Heart left ventricle (tissue), 16 donors: ENCODE results near the gene NXF1. TPM values are rescaled to one million over a fixed set of nuclear protein-coding genes. Genes with fewer than 3 reads are reported as not detected.

Source experiments
- ATAC-seq, 4 donors: fragments of 200-7000 bp; cut with Tn5 transposase; one replicate each; pipeline ENCODE4 v1.9.1; 2020 to 2022; ENCODE audit warnings: moderate library complexity in 4 of 4, mild to moderate bottlenecking in 3 of 4, moderate number of reproducible peaks in 1 of 4
- DNase-seq, 5 donors: peaks; one replicate each; pipeline ENCODE4 v3.0.0-alpha.2; 2020
- H3K27ac ChIP-seq, 12 donors: fragments of 200-600 bp; sonication (generic) in 4 of 12; one replicate each; pipeline versions ENCODE4 v1.5.0 to v1.8.0; 2016 to 2022; ENCODE audit warnings: mild to moderate bottlenecking in 2 of 12
- H3K27me3 ChIP-seq, 9 donors: fragments of 200-600 bp; sonication (generic) in 2 of 9; one replicate each; pipeline versions ENCODE4 v1.5.1 to v1.8.0; 2016 to 2022; ENCODE audit warnings: mild to moderate bottlenecking in 3 of 9
- H3K36me3 ChIP-seq, 9 donors: fragments of 200-600 bp; sonication (generic) in 2 of 9; one replicate each; pipeline versions ENCODE4 v1.5.0 to v1.8.0; 2018 to 2022; ENCODE audit warnings: mild to moderate bottlenecking in 2 of 9
- H3K4me1 ChIP-seq, 12 donors: fragments of 200-600 bp; sonication (generic) in 4 of 12; one replicate each; pipeline versions ENCODE4 v1.5.0 to v1.8.0; 2016 to 2022; ENCODE audit warnings: mild to moderate bottlenecking in 3 of 12
- H3K4me3 ChIP-seq, 12 donors: fragments of 200-600 bp; sonication (generic) in 4 of 12; one replicate each; pipeline versions ENCODE4 v1.5.0 to v1.8.0; 2017 to 2022; ENCODE audit warnings: mild to moderate bottlenecking in 9 of 12, moderate library complexity in 4 of 12
- H3K9me3 ChIP-seq, 12 donors: fragments of 200-600 bp; sonication (generic) in 4 of 12; one replicate each; pipeline versions ENCODE4 v1.5.0 to v1.8.0; 2016 to 2022; ENCODE audit warnings: mild to moderate bottlenecking in 1 of 12
- POLR2A ChIP-seq, 2 donors: fragments of 450-650 bp; IDR thresholded peaks; one replicate each; pipeline ENCODE4 v1.6.1; 2017; ENCODE audit warnings: antibody characterized with exemption in 2 of 2, mild to moderate bottlenecking in 2 of 2, moderate library complexity in 2 of 2
- WGBS, 4 donors: extraction: QIAGEN DNeasy Blood & Tissue Kit in 2 of 4; methylation state at CpG; one replicate each; pipeline versions ENCODE4 v1.1.5 to v1.1.7; 2013 to 2018; 5-methylcytosine and 5-hydroxymethylcytosine counted together
- intact Hi-C, 10 donors: fragments of 100-400 bp; cut with DNase I; formaldehyde crosslinking; loops; one replicate each; pipeline versions ENCODE4 v1.11.1 to v1.14.2; 2022
- polyA plus RNA-seq, 2 donors: library from polyadenylated mRNA; stranded (reverse); fragments of 200-250 nt; gene quantifications; one replicate each; pipeline ENCODE4 v1.2.3, GENCODE V29; 2013
- total RNA-seq, 9 donors: library from RNA; depleted of rRNA in 2 of 9; stranded (reverse); fragments of >200 nt in 2 of 9; fragmentation: NEBNext Ultra II Directional in 3 of 9; extraction: Animal tissue kit (Norgen Biotek cat#: 25700) in 3 of 9; gene quantifications; one replicate each; pipeline versions ENCODE4 v1.1.0 to v1.2.4, GENCODE V29; 2016 to 2023
- TF ChIP-seq, protein P1 (sequence below), 12 donors: fragments of 200-600 bp; sonication (generic) in 4 of 12; IDR thresholded peaks; one replicate each; pipeline versions ENCODE4 v1.5.0 to v1.8.0; 2018 to 2022; ENCODE audit warnings: antibody characterized with exemption in 12 of 12, mild to moderate bottlenecking in 5 of 12
- donor health status: ischemic (EF 13 %, LVEDD 7.1; RV severe dilation, severe dysfunction).
- donor health status: healthy with polysubstance abuse.
- donor health status: DM: no; HTN: yes; CAD: no.
- donor health status: DM: no; HTN: no; CAD: no.
- donor health status: ischemic (EF 25% LVEDD 6.9; RV normal size, moderate dysfunction).
- donor health status: ischemic (EF 25% LVEDD 5.7; RV mildly dilated, moderate dysfunction).
- donor health status: healthy.
- donor health status: DM: yes; HTN: yes; CAD: no.
- donor health status: ischemic (EF 35%, LVEDD 5.7; RV mildly dilated, moderate dysfunction).
- donor health status: nonischemic (EF 11% LVEDD 7.7; RV severe dilation, severe dysfunction).
- donor health status: DM: yes; HTN: yes; CAD: no.
- donor health status: PGD.
- donor health status: ischemic (EF 29% LVEDD 5.4; RV normal size, mild dysfunction).
- donor health status: nonischemic (EF 23%, LVEDD 6.1; RV moderate dilation, normal function).

NXF1 gene
- total and polyA plus RNA-seq, 11 donors: 28.5 to 63.4 (median 36.4) TPM

DNA sequence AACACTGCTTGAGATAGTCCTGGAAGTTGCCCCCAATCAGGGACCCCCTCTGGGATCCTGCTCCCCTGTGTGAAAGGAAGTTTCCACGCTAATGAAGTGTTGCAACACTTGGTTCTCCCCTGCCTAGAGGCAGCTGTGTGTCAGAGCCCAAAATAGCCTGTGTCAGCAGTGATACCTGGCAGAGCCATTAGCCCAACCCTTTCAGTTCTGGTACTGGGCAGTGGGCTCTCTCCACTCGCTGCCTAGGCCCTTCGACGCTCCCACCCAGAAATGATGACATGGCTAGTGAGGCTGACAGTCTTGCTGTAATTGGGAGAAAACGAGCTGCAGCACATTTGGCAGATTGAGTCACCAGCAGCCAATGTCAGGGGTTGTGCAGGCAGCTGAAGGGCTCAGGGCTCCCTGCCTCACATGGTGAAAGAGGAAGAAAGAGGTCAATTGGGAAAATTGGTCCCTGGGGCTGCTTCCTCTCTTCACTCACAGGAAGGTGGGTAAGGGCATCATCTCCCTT is 1.4 kb upstream of the NXF1 start:
- Histone ChIP-seq H3K4me3 (peak overlapping the region in 4 of 12 donors; percentile 12 to 91 (median 83)), H3K27me3 (no peaks in the 10 kb centered on the region), H3K27ac (peak overlapping the region; percentile 56 to 95 (median 90)), H3K4me1 (peaks cover 0 to 39% (median 22%) of the 10 kb centered on the region in 12 donors), H3K36me3 (peaks cover 0 to 31% (median 22%) of the 10 kb centered on the region in 9 donors), H3K9me3 (no peaks in the 10 kb centered on the region)
- TF ChIP-seq POLR2A (IDR thresholded peaks at IDR 0.05): no peak
- TF ChIP-seq, protein P1, sequence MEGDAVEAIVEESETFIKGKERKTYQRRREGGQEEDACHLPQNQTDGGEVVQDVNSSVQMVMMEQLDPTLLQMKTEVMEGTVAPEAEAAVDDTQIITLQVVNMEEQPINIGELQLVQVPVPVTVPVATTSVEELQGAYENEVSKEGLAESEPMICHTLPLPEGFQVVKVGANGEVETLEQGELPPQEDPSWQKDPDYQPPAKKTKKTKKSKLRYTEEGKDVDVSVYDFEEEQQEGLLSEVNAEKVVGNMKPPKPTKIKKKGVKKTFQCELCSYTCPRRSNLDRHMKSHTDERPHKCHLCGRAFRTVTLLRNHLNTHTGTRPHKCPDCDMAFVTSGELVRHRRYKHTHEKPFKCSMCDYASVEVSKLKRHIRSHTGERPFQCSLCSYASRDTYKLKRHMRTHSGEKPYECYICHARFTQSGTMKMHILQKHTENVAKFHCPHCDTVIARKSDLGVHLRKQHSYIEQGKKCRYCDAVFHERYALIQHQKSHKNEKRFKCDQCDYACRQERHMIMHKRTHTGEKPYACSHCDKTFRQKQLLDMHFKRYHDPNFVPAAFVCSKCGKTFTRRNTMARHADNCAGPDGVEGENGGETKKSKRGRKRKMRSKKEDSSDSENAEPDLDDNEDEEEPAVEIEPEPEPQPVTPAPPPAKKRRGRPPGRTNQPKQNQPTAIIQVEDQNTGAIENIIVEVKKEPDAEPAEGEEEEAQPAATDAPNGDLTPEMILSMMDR (IDR thresholded peaks at IDR 0.05): no peak
- peak in 4 of 5 donors; percentile 33 to 63 (median 48) for DNase-seq
- intact Hi-C loops: no loop called here
- ATAC-seq: peak; percentile 51 to 70 (median 66)
- WGBS, 4 donors: 33 to 57% (median 46%) methylated on average over 5 of the region's 5 CpGs

DNA sequence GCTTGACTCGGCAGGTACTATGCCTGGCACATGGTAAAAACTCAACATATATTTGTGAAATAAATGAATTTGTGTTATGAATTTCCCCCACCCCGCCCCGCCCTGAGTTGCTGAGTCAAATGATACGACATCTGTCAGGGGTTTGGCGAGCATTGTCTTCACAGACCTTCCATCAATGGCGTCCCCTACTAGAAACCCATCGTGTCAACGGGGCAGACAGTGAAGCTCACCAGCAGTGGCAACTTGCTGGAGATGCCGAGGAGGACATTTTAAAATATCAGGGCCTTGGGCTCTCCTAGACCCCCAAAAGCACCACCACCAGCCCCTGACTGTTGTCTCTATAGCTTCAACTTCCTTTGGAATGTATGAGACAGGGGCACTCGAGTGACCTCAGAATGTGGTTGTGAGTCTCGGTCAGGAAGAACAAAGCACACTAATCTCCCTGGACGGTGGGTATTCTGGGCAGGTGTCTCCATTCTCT is 761 bp upstream of the NXF1 start:
- peak overlapping the region; percentile 41 to 100 (median 83) for H3K4me3 ChIP-seq
- no peaks in the 10 kb centered on the region for H3K9me3 ChIP-seq
- no peaks in the 10 kb centered on the region for H3K27me3 ChIP-seq
- peaks cover 0 to 36% (median 27%) of the 10 kb centered on the region in 9 donors for H3K36me3 ChIP-seq
- intact Hi-C loops: loop anchor here in 4 of 10 donors (1.0 to 2.0 kb wide), 4 partner anchors 19 to 36 kb away; partner anchors contain the start of genes TMEM179B (in 1 of the 4) and WDR74 (in 1 of the 4)
- 14 to 22% (median 17%) methylated on average over 10 to 12 of the region's 12 CpGs for WGBS, 4 donors
- H3K27ac ChIP-seq: peak overlapping the region; percentile 58 to 95 (median 92)
- TF ChIP-seq, protein P1 (IDR thresholded peaks at IDR 0.05): no peak
- TF ChIP-seq POLR2A (IDR thresholded peaks at IDR 0.05): no peak
- no peak for DNase-seq
- H3K4me1 ChIP-seq: peaks cover 0 to 39% (median 22%) of the 10 kb centered on the region in 12 donors
- ATAC-seq: peak in 3 of 4 donors; percentile 2 to 5 (median 3)

DNA sequence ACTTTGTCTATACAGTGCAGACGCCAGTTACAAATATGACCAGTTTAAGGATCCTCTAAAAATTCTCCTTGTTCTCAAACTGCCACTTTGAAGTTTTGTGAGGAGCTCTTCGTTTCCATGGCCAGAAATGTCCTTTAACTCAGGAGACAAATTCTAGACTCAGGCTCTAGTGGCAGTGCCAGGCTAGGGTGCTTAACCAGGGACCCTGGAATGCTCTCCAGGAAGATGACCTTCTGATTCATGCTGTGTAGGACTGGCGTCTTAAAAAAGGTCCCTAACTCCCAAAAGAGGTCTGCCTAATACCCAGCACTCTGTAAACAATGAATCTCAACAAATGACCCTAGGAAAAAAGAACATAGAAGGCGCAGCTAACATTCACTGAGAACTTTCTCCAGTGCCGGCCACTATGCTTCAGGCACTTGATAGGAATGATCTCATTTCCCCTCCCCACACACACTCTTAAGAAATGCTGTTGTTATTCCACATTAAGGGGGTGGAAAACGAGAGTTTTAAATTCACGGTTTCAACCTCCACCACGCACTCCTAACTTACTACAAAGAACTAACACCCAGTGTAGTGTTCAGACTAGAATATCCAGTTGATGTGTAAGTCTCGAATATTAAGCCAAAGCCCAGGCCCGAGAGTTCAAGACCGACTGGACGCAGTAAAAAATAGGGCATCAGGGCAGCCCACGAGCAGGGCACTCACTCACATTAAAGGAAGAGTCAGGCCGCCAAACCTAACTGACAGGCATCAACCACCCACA is 747 bp downstream of the NXF1 start:
- H3K4me3 ChIP-seq: peak overlapping the region; percentile 76 to 100 (median 86)
- 4% methylated on average over 14 of the region's 14 CpGs for WGBS, 4 donors
- H3K9me3 ChIP-seq: no peaks in the 10 kb centered on the region
- peak in 1 of 4 donors; percentile 8 for ATAC-seq
- H3K36me3 ChIP-seq: peaks cover 0 to 51% (median 43%) of the 10 kb centered on the region in 9 donors
- no peaks in the 10 kb centered on the region for H3K27me3 ChIP-seq
- DNase-seq: no peak
- TF ChIP-seq, protein P1 (IDR thresholded peaks at IDR 0.05): no peak
- no peak for TF ChIP-seq POLR2A (IDR thresholded peaks at IDR 0.05)
- H3K4me1 ChIP-seq: peaks cover 0 to 39% (median 22%) of the 10 kb centered on the region in 12 donors
- H3K27ac ChIP-seq: peak overlapping the region; percentile 58 to 95 (median 92)
- intact Hi-C loops: loop anchor here in 4 of 10 donors (1.0 to 2.0 kb wide), 4 partner anchors 18 to 38 kb away; partner anchors contain the start of genes TMEM179B (in 1 of the 4) and WDR74 (in 1 of the 4)

DNA sequence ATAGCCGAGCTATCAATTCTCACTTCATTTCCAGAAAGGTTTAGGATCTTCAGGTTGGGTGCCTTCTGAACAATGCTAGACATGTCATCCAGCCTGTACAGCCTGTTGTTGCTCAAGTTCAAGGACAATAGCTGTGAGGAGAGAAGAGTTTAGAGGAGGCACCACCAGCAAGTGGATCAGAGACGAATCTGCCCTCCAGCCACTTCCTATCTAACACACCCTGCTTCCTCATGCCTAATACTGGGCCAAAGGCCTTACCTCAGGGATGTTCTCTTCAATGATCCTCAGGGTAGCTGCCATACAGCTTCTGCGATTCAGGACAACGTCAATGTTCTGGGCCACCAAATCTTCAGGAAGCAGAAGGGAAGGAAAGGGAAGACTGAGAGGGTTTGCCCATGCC is 4.2 kb downstream of the NXF1 start:
- no peaks in the 10 kb centered on the region for H3K9me3 ChIP-seq
- peaks cover 2 to 79% (median 76%) of the 10 kb centered on the region in 9 donors for H3K36me3 ChIP-seq
- H3K4me3 ChIP-seq: no peak overlapping the region
- 80 to 91% (median 87%) methylated on average over 4 of the region's 4 CpGs for WGBS, 4 donors
- H3K27ac ChIP-seq: no peak overlapping the region
- no peaks in the 10 kb centered on the region for H3K27me3 ChIP-seq
- ATAC-seq: no peak
- DNase-seq: no peak
- TF ChIP-seq POLR2A (IDR thresholded peaks at IDR 0.05): no peak
- TF ChIP-seq, protein P1 (IDR thresholded peaks at IDR 0.05): no peak
- peaks cover 0 to 29% (median 16%) of the 10 kb centered on the region in 12 donors for H3K4me1 ChIP-seq
- intact Hi-C loops: no loop called here
